ENCODE data around the gene CFAP92. TPM values are rescaled to one million over a fixed set of nuclear protein-coding genes. Genes with fewer than 3 reads are reported as not detected.

CFAP92 gene, protein sequence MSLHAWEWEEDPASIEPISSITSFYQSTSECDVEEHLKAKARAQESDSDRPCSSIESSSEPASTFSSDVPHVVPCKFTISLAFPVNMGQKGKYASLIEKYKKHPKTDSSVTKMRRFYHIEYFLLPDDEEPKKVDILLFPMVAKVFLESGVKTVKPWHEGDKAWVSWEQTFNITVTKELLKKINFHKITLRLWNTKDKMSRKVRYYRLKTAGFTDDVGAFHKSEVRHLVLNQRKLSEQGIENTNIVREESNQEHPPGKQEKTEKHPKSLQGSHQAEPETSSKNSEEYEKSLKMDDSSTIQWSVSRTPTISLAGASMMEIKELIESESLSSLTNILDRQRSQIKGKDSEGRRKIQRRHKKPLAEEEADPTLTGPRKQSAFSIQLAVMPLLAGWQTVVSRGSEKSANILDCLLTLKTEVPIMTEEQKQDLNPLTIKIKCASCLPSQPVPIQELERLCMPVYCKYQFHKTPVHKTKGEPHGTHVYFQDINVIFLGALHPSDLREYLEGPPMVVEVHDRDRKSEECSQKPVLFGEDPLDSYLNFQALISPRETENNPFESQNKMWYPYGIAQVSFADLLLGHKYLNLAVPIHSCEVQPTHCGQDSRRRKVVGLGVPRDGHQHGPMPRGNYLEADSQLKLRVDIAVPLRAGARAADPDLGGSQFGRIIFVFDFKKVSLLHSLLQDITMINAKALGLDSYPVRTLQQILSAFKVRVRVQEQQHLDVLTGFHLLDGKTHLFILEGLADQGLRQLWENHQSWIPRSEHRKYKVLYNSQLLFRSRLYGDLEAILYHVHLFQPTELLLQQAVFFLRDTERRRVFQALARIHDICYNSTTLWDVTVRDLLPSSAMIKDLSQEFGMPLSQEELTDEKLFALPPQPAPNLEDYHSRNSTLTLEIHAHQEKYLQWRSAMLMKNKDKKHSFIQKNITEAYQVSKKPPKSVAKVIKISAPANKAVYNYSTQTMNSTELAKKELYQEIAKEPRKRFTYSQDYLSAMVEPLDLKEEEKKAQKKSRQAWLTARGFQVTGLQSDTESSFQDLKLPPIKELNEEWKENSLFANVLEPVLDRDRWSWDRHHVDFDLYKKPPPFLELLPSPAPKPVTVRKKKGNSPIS
- polyA plus RNA-seq = 0.78 TPM
- long read RNA-seq, donor 1 = 0 reads
- long read RNA-seq, donor 2 = 0 reads
- long read RNA-seq, donor 3 = 0 reads
- long read RNA-seq, donor 4 = 0 reads
- long read RNA-seq, donor 5, partial matches to known transcripts = 10 of 10 reads
- long read RNA-seq, donor 5, other reads (novel, unspliced or antisense) = 0 of 10 reads
- long read RNA-seq, donor 6 = 0 reads
- long read RNA-seq, donor 7 = 0 reads
- long read RNA-seq, donor 8 = 0 reads
- long read RNA-seq, donor 9 = 0 reads
- long read RNA-seq, donor 10 = 0 reads
- long read RNA-seq, donor 11 = 0 reads

DNA sequence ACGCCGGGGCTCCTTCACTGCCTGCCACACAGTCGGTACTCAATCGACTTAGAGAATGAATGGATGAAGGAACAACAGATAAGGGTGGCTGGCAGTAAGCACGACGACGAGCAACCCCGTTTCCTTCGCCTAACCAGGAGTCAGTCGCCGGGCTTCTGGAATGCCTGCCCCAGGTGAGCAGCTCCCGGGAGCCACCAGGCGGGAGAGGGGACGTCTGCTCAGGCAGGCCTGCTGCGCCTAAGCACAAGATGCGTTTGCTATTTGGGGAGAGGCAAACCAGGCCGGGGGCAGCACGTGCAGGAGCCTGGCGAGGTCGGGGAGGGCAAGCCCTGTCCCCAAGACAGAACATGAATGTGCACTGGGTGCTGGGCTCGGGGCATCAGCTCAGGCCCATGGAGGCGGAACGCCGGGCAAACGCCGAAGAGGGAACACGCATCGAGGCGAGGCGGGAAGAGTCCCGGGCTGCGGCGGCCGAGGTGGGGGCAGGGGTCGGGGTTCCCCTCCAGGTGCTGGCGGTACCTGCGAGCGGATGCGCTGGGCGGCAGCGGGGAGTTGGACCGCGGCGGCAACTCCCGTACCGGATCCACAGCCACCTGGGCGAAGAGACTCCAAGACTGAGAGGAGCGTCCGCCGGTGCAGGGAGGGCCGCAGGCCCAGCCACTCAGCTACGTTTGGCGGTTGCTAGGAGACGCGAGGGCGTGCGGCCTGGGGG is at the start of gene CFAP92:
CFAP92 (minus strand) TSS at position 616 of the 712 bp plus-strand sequence. CDS start 772 bp downstream, outside the sequence.
- Histone ChIP-seq H3K27me3 (ENCODE audit: control insufficient read depth, insufficient read depth, low read length) (peaks cover 52% of the 10 kb centered on the region), H3K4me3 (ENCODE audit: low read length) (peak within 1 kb of the TSS; percentile 35), H3K27ac (ENCODE audit: low read length) (no peak within 1 kb of the TSS), H3K36me3 (ENCODE audit: control insufficient read depth, insufficient read depth, low read length) (no peaks in the 10 kb centered on the region), H3K9me3 (ENCODE audit: control insufficient read depth, low read depth, low read length) (no peaks in the 10 kb centered on the region), H3K4me1 (ENCODE audit: control insufficient read depth, insufficient read depth, low read length) (peaks cover 11% of the 10 kb centered on the region)
- DNase-seq = peak; percentile 65 to 76
- no CpG with 5 or more reads among the region's 57 CpGs for WGBS (ENCODE audit: insufficient coverage, low lambda C conversion rate)

DNA sequence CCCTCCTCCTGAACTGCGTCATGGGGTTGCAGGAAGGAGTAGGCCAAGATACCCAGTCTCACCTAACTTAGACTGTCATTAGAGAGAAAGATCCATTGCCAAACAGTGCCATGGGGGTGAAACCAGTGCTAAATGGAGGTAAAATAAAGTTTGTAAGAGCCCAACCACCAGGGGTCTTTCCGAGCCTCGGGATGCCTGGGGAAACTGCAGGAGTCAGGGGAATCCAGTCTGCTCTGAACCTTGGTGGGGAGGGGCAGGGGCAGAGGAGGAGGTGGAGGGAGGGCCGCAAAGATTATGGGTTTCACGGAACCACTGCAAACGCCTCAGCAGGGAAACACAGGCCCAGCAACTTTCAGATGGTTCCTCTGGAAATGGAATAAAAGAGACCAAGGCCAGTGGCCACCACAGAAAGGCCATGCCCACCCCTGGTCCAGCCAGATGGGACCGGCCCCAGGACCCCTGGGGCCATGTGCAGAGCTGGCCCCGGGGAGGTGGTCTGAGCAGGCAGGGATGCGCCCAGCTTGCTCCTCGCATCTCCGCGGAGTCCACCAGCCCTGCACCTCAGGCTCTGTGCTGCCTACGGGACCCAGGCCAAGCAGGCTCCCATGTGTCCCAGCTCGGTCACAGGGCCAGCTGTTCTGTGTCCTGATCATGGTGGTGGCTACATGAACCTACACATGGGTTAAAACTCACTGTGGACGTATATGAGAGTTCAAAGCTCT is 46.9 kb upstream of the CFAP92 start:
- WGBS (ENCODE audit: insufficient coverage, low lambda C conversion rate) = no CpG with 5 or more reads among the region's 15 CpGs

DNA sequence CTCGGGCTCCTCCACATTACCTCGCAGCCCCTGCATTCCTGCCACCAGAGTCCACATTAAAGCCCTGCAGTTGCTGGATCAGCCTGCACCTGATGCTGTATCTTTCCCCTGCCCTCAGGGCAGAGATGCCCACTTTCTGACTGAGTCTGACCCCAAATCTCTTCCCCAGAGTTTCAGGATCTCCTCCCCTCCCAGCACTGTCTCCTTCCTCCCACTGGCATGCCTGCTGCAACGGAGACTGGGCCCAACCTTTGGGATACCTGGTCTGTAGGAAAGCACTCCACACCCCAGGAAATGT is 46.1 kb upstream of the CFAP92 start:
- Histone ChIP-seq H3K4me1 (ENCODE audit: control insufficient read depth, insufficient read depth, low read length) (no peaks in the 10 kb centered on the region), H3K27ac (ENCODE audit: low read length) (no peak overlapping the region), H3K27me3 (ENCODE audit: control insufficient read depth, insufficient read depth, low read length) (peaks cover 23% of the 10 kb centered on the region), H3K36me3 (ENCODE audit: control insufficient read depth, insufficient read depth, low read length) (no peaks in the 10 kb centered on the region), H3K4me3 (ENCODE audit: low read length) (no peak overlapping the region), H3K9me3 (ENCODE audit: control insufficient read depth, low read depth, low read length) (peaks cover 2% of the 10 kb centered on the region)
- no CpG with 5 or more reads among the region's 3 CpGs for WGBS (ENCODE audit: insufficient coverage, low lambda C conversion rate)
- no peak for DNase-seq

More for the DNA sequence above, 46.9 kb upstream of the CFAP92 start:
- no peaks in the 10 kb centered on the region for H3K36me3 ChIP-seq (ENCODE audit: control insufficient read depth, insufficient read depth, low read length)
- peaks cover 31% of the 10 kb centered on the region for H3K27me3 ChIP-seq (ENCODE audit: control insufficient read depth, insufficient read depth, low read length)
- no peaks in the 10 kb centered on the region for H3K4me1 ChIP-seq (ENCODE audit: control insufficient read depth, insufficient read depth, low read length)
- DNase-seq = no peak
- peaks cover 4% of the 10 kb centered on the region for H3K9me3 ChIP-seq (ENCODE audit: control insufficient read depth, low read depth, low read length)
- H3K4me3 ChIP-seq (ENCODE audit: low read length) = no peak overlapping the region
- H3K27ac ChIP-seq (ENCODE audit: low read length) = no peak overlapping the region

- Histone ChIP-seq H3K36me3 (ENCODE audit: control insufficient read depth, insufficient read depth, low read length) (no peaks in the 10 kb centered on the region), H3K27me3 (ENCODE audit: control insufficient read depth, insufficient read depth, low read length) (peaks cover 23% of the 10 kb centered on the region), H3K9me3 (ENCODE audit: control insufficient read depth, low read depth, low read length) (no peaks in the 10 kb centered on the region), H3K27ac (ENCODE audit: low read length) (no peak overlapping the region), H3K4me3 (ENCODE audit: low read length) (no peak overlapping the region), H3K4me1 (ENCODE audit: control insufficient read depth, insufficient read depth, low read length) (no peaks in the 10 kb centered on the region)
- no CpG with 5 or more reads among the region's 14 CpGs for WGBS (ENCODE audit: insufficient coverage, low lambda C conversion rate)
- no peak for DNase-seq
Observed at GRCh38 chr3:129039271-129040038, 45.6 kb upstream of the CFAP92 start.

DNA sequence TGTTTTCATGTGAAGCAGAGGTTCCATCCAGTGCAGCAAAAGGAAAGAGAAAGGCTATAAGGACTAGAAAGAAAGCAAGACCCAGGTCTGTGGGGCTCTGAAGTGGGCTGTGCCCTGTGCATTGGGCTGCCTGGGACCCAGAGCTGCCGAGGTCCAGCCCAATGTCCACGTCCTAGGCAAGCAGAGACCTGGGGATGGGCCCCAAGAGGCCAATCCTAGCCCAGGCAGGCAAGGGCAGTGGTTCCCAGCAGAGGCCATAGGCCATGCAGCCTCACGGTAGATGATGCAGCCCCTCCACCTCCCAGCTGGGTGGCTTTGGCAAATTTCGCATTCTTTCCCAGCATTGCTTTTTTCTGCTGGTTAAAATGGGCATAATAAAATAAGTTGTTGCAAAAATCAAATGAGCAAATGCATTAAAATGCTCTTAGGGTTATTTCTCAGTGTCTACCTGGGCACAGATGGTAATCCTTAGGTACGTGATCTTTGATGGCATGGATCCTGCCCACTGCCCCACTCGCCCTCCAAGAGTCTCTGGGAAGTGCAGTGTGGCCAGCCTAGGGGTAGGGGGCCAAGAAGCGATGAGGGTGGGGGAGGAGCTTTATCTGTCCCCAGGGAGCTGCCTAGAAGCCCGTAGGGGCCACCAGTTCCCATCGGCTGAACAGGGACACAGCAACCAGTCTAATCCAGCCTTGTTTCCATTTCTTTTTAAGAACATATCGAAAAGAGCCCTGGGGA is 44.4 kb upstream of the CFAP92 start:
- H3K36me3 ChIP-seq (ENCODE audit: control insufficient read depth, insufficient read depth, low read length) = no peaks in the 10 kb centered on the region
- H3K9me3 ChIP-seq (ENCODE audit: control insufficient read depth, low read depth, low read length) = no peaks in the 10 kb centered on the region
- DNase-seq = no peak
- H3K4me1 ChIP-seq (ENCODE audit: control insufficient read depth, insufficient read depth, low read length) = no peaks in the 10 kb centered on the region
- no peak overlapping the region for H3K27ac ChIP-seq (ENCODE audit: low read length)
- H3K4me3 ChIP-seq (ENCODE audit: low read length) = no peak overlapping the region
- no CpG with 5 or more reads among the region's 10 CpGs for WGBS (ENCODE audit: insufficient coverage, low lambda C conversion rate)
- peaks cover 16% of the 10 kb centered on the region for H3K27me3 ChIP-seq (ENCODE audit: control insufficient read depth, insufficient read depth, low read length)

DNA sequence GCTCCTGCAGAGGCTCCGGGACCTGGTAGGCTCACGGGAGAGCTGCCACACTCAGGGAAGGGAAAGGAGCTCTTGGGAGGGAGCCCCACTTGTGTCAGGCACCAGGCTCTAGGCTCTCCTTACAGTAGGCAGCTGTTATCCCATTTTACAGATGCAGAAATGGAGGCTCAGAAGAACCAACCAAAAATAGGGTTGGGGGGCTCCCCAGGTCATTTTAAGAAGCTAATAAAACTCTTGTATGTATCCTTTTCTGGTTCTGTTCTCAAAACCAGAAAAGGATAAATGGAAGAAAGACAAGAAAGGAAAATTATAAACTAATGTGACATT is 43.2 kb upstream of the CFAP92 start:
- Histone ChIP-seq H3K27ac (ENCODE audit: low read length) (no peak overlapping the region), H3K4me3 (ENCODE audit: low read length) (no peak overlapping the region), H3K36me3 (ENCODE audit: control insufficient read depth, insufficient read depth, low read length) (no peaks in the 10 kb centered on the region), H3K4me1 (ENCODE audit: control insufficient read depth, insufficient read depth, low read length) (no peaks in the 10 kb centered on the region), H3K27me3 (ENCODE audit: control insufficient read depth, insufficient read depth, low read length) (peaks cover 11% of the 10 kb centered on the region), H3K9me3 (ENCODE audit: control insufficient read depth, low read depth, low read length) (no peaks in the 10 kb centered on the region)
- no CpG with 5 or more reads among the region's 2 CpGs for WGBS (ENCODE audit: insufficient coverage, low lambda C conversion rate)
- no peak for DNase-seq

GRCh38 chr3:129036222-129037092 is 42.6 kb upstream of the CFAP92 start:
- H3K4me1 ChIP-seq (ENCODE audit: control insufficient read depth, insufficient read depth, low read length) = no peaks in the 10 kb centered on the region
- no peak overlapping the region for H3K4me3 ChIP-seq (ENCODE audit: low read length)
- WGBS (ENCODE audit: insufficient coverage, low lambda C conversion rate) = no CpG with 5 or more reads among the region's 10 CpGs
- no peak overlapping the region for H3K27ac ChIP-seq (ENCODE audit: low read length)
- no peaks in the 10 kb centered on the region for H3K36me3 ChIP-seq (ENCODE audit: control insufficient read depth, insufficient read depth, low read length)
- H3K27me3 ChIP-seq (ENCODE audit: control insufficient read depth, insufficient read depth, low read length) = peaks cover 9% of the 10 kb centered on the region
- no peaks in the 10 kb centered on the region for H3K9me3 ChIP-seq (ENCODE audit: control insufficient read depth, low read depth, low read length)
- no peak for DNase-seq

Data from large intestine (tissue), 12 donors.